Measurements from ENCODE around the gene NOS1. TPM values are rescaled to one million over a fixed set of nuclear protein-coding genes. Genes with fewer than 3 reads are reported as not detected.

Gene NOS1
- total RNA-seq, 1 donor from 2014 or later, result 0.26 TPM

GRCh38 chr12:117172168-117172567 lies 189.3 kb downstream of the NOS1 start:
- H3K4me3 ChIP-seq (ENCODE audit: low read depth, low read length), result no peak overlapping the region
- no peak for DNase-seq (ENCODE audit: low read depth)
- H3K36me3 ChIP-seq (ENCODE audit: control insufficient read depth, insufficient read depth, low read length), result peaks cover 4% of the 10 kb centered on the region
- no peaks in the 10 kb centered on the region for H3K27me3 ChIP-seq (ENCODE audit: control insufficient read depth, insufficient read depth, low read length)
- TF ChIP-seq CTCF (IDR thresholded peaks at IDR 0.05; ENCODE audit: insufficient read depth, low read length, severe bottlenecking), result no peak
- no peak for FAIRE-seq

- peaks cover 4% of the 10 kb centered on the region for H3K36me3 ChIP-seq (ENCODE audit: control insufficient read depth, insufficient read depth, low read length)
- FAIRE-seq (no peak), DNase-seq (ENCODE audit: low read depth) (no peak)
- no peak overlapping the region for H3K4me3 ChIP-seq (ENCODE audit: low read depth, low read length)
- H3K27me3 ChIP-seq (ENCODE audit: control insufficient read depth, insufficient read depth, low read length), result no peaks in the 10 kb centered on the region
- TF ChIP-seq CTCF (IDR thresholded peaks at IDR 0.05; ENCODE audit: insufficient read depth, low read length, severe bottlenecking), result no peak
Measured at GRCh38 chr12:117171499-117172162, 189.8 kb downstream of the NOS1 start.

- no peaks in the 10 kb centered on the region for H3K27me3 ChIP-seq (ENCODE audit: control insufficient read depth, insufficient read depth, low read length)
- no peak for DNase-seq (ENCODE audit: low read depth)
- peaks cover 5% of the 10 kb centered on the region for H3K36me3 ChIP-seq (ENCODE audit: control insufficient read depth, insufficient read depth, low read length)
- no peak overlapping the region for H3K4me3 ChIP-seq (ENCODE audit: low read depth, low read length)
- TF ChIP-seq CTCF (IDR thresholded peaks at IDR 0.05; ENCODE audit: insufficient read depth, low read length, severe bottlenecking), result no peak
- FAIRE-seq, result no peak
Measured at GRCh38 chr12:117169548-117169947, 191.9 kb downstream of the NOS1 start.

- no peak for TF ChIP-seq CTCF (IDR thresholded peaks at IDR 0.05; ENCODE audit: insufficient read depth, low read length, severe bottlenecking)
- DNase-seq (ENCODE audit: low read depth) (no peak), FAIRE-seq (no peak)
- H3K4me3 ChIP-seq (ENCODE audit: low read depth, low read length), result no peak overlapping the region
- H3K27me3 ChIP-seq (ENCODE audit: control insufficient read depth, insufficient read depth, low read length), result no peaks in the 10 kb centered on the region
- peaks cover 5% of the 10 kb centered on the region for H3K36me3 ChIP-seq (ENCODE audit: control insufficient read depth, insufficient read depth, low read length)
Measured at GRCh38 chr12:117168976-117169375, 192.4 kb downstream of the NOS1 start.

GRCh38 chr12:117167769-117168168 lies 193.7 kb downstream of the NOS1 start:
- DNase-seq (ENCODE audit: low read depth) (no peak), FAIRE-seq (no peak)
- no peak for TF ChIP-seq CTCF (IDR thresholded peaks at IDR 0.05; ENCODE audit: insufficient read depth, low read length, severe bottlenecking)
- no peaks in the 10 kb centered on the region for H3K27me3 ChIP-seq (ENCODE audit: control insufficient read depth, insufficient read depth, low read length)
- no peak overlapping the region for H3K4me3 ChIP-seq (ENCODE audit: low read depth, low read length)
- H3K36me3 ChIP-seq (ENCODE audit: control insufficient read depth, insufficient read depth, low read length), result peaks cover 5% of the 10 kb centered on the region

- Histone ChIP-seq H3K27me3 (ENCODE audit: control insufficient read depth, insufficient read depth, low read length) (no peaks in the 10 kb centered on the region), H3K36me3 (ENCODE audit: control insufficient read depth, insufficient read depth, low read length) (peaks cover 6% of the 10 kb centered on the region), H3K4me3 (ENCODE audit: low read depth, low read length) (no peak overlapping the region)
- TF ChIP-seq CTCF (IDR thresholded peaks at IDR 0.05; ENCODE audit: insufficient read depth, low read length, severe bottlenecking), result no peak
- DNase-seq (ENCODE audit: low read depth), result no peak
- FAIRE-seq, result no peak
Measured at GRCh38 chr12:117166107-117166506, 195.3 kb downstream of the NOS1 start.
